HUES48 (cell line): ENCODE measurements around the gene FUBP1.

Experiments
- H3K27ac ChIP-seq: one replicate; pipeline ENCODE4 v1.7.0; 2013; ENCODE audit warnings: low read depth, low read length, inconsistent platforms
- H3K27me3 ChIP-seq: 2 replicates; pipeline ENCODE4 v1.6.1; 2013; ENCODE audit warnings: mild to moderate bottlenecking, low read length; ENCODE audit not compliant: control insufficient read depth, insufficient read depth
- H3K36me3 ChIP-seq: 2 replicates; pipeline ENCODE4 v1.6.1; 2013; ENCODE audit warnings: low read length; ENCODE audit not compliant: control insufficient read depth, insufficient read depth
- H3K4me1 ChIP-seq: 2 replicates; pipeline ENCODE4 v1.6.1; 2013; ENCODE audit warnings: mild to moderate bottlenecking, low read length; ENCODE audit not compliant: control insufficient read depth, insufficient read depth
- H3K4me3 ChIP-seq: 2 replicates; pipeline ENCODE4 v1.5.1; 2013; ENCODE audit warnings: mild to moderate bottlenecking, low read depth, low read length
- H3K9ac ChIP-seq: 2 replicates; pipeline ENCODE4 v1.6.1; 2013; ENCODE audit warnings: mild to moderate bottlenecking, low read depth, low read length, moderate library complexity
- H3K9me3 ChIP-seq: 2 replicates; pipeline ENCODE4 v1.6.1; 2013; ENCODE audit warnings: low read length; ENCODE audit not compliant: control insufficient read depth, insufficient read depth

FUBP1 gene

GRCh38 chr1:77906624-77907023, 72.2 kb downstream of the FUBP1 start:
- no peaks in the 10 kb centered on the region for H3K9me3 ChIP-seq
- H3K36me3 ChIP-seq = no peaks in the 10 kb centered on the region
- H3K9ac ChIP-seq = no peak overlapping the region
- no peaks in the 10 kb centered on the region for H3K4me1 ChIP-seq
- no peak overlapping the region for H3K27ac ChIP-seq
- H3K4me3 ChIP-seq = no peak overlapping the region
- H3K27me3 ChIP-seq = no peaks in the 10 kb centered on the region

- H3K36me3 ChIP-seq = no peaks in the 10 kb centered on the region
- H3K27me3 ChIP-seq = no peaks in the 10 kb centered on the region
- no peaks in the 10 kb centered on the region for H3K9me3 ChIP-seq
- H3K27ac ChIP-seq = no peak overlapping the region
- no peak overlapping the region for H3K9ac ChIP-seq
- no peaks in the 10 kb centered on the region for H3K4me1 ChIP-seq
- H3K4me3 ChIP-seq = no peak overlapping the region
These were observed 72.8 kb downstream of the FUBP1 start for GRCh38 chr1:77906019-77906545.

GRCh38 chr1:77905603-77906002, 73.3 kb downstream of the FUBP1 start:
- Histone ChIP-seq H3K4me1 (no peaks in the 10 kb centered on the region), H3K9ac (no peak overlapping the region), H3K9me3 (no peaks in the 10 kb centered on the region), H3K27me3 (no peaks in the 10 kb centered on the region), H3K27ac (no peak overlapping the region), H3K4me3 (no peak overlapping the region), H3K36me3 (no peaks in the 10 kb centered on the region)

GRCh38 chr1:77900687-77901293, 78.1 kb downstream of the FUBP1 start:
- Histone ChIP-seq H3K27me3 (no peaks in the 10 kb centered on the region), H3K9ac (no peak overlapping the region), H3K9me3 (no peaks in the 10 kb centered on the region), H3K36me3 (no peaks in the 10 kb centered on the region), H3K4me3 (no peak overlapping the region), H3K4me1 (no peaks in the 10 kb centered on the region), H3K27ac (no peak overlapping the region)

GRCh38 chr1:77899647-77900320, 79.1 kb downstream of the FUBP1 start:
- Histone ChIP-seq H3K27ac (no peak overlapping the region), H3K9ac (no peak overlapping the region), H3K4me3 (no peak overlapping the region), H3K4me1 (no peaks in the 10 kb centered on the region), H3K27me3 (no peaks in the 10 kb centered on the region), H3K36me3 (no peaks in the 10 kb centered on the region), H3K9me3 (no peaks in the 10 kb centered on the region)
